WERI-Rb-1 (cell line): Measurements from ENCODE around the gene LENG1.

Source experiments
- DNase-seq: peaks from one replicate; pipeline ENCODE4 v3.0.0-alpha.2; 2020
- H3K27ac ChIP-seq: fragments of 250-450 bp; sonication (Bioruptor Pico); 2 replicates; pipeline ENCODE4 v1.5.1; 2020; ENCODE audit warnings: mild to moderate bottlenecking, moderate library complexity
- H3K27me3 ChIP-seq: fragments of 250-450 bp; sonication (Bioruptor Pico); 2 replicates; pipeline ENCODE4 v1.5.1; 2021; ENCODE audit warnings: mild to moderate bottlenecking, low read depth, moderate library complexity; ENCODE audit not compliant: insufficient read depth, severe bottlenecking
- H3K36me3 ChIP-seq: fragments of 250-450 bp; sonication (Bioruptor Pico); 2 replicates; pipeline ENCODE4 v1.5.1; 2020; ENCODE audit warnings: mild to moderate bottlenecking, moderate library complexity
- H3K4me3 ChIP-seq: 2 replicates; pipeline ENCODE4 v1.5.1; 2011; ENCODE audit warnings: low read depth, mild to moderate bottlenecking, control low read depth, low read length
- H3K9me3 ChIP-seq: fragments of 250-450 bp; sonication (Bioruptor Pico); 2 replicates; pipeline ENCODE4 v1.5.1; 2021; ENCODE audit warnings: mild to moderate bottlenecking, moderate library complexity; ENCODE audit not compliant: severe bottlenecking
- TF ChIP-seq, protein P1 (sequence below): IDR thresholded peaks from 2 replicates; pipeline ENCODE4 v1.5.1; 2011; ENCODE audit warnings: low read depth, mild to moderate bottlenecking, control low read depth, inconsistent platforms, low read length

The LENG1 gene

DNA sequence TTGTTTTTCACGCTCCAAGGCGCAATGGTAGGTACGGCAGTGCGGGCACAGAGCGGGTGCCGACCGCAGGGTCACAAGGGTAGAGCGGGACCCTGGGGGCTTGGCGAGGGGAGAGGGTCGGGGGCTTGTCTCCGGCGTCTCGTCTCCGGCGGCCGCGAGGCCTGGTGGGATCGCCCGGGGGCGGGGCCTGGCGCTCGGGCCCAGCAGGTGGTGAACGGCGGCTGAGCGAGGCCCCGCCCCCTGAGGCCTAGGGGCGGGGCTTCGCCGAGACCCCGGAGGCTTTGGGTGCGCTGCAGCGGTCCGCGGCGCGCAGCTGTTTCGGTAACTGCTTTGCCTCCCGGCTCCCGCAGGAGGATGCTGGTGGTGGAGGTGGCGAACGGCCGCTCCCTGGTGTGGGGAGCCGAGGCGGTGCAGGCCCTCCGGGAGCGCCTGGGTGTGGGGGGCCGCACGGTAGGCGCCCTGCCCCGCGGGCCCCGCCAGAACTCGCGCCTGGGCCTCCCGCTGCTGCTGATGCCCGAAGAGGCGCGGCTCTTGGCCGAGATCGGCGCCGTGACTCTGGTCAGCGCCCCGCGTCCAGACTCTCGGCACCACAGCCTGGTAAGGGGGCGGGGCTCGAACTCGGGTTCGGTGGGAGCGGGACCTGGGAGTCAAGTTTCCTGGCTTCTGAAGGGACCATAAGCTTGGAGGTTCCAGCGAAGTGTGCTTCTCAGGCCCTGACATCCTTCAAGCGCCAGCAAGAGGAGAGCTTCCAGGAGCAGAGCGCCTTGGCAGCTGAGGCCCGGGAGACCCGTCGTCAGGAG is 31.7 kb upstream of the LENG1 start, which contains the start of gene TSEN34:
Gene TSEN34 (plus strand): TSS at position 298 of the 800 bp plus-strand sequence. CDS start 57 bp downstream, at position 355.
- H3K27me3 ChIP-seq = no peaks in the 10 kb centered on the region
- H3K4me3 ChIP-seq = peak within 1 kb of the TSS; percentile 81
- TF ChIP-seq, protein P1, sequence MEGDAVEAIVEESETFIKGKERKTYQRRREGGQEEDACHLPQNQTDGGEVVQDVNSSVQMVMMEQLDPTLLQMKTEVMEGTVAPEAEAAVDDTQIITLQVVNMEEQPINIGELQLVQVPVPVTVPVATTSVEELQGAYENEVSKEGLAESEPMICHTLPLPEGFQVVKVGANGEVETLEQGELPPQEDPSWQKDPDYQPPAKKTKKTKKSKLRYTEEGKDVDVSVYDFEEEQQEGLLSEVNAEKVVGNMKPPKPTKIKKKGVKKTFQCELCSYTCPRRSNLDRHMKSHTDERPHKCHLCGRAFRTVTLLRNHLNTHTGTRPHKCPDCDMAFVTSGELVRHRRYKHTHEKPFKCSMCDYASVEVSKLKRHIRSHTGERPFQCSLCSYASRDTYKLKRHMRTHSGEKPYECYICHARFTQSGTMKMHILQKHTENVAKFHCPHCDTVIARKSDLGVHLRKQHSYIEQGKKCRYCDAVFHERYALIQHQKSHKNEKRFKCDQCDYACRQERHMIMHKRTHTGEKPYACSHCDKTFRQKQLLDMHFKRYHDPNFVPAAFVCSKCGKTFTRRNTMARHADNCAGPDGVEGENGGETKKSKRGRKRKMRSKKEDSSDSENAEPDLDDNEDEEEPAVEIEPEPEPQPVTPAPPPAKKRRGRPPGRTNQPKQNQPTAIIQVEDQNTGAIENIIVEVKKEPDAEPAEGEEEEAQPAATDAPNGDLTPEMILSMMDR = no peak
- DNase-seq = peak; percentile 78
- peak within 1 kb of the TSS; percentile 99 for H3K27ac ChIP-seq
- H3K9me3 ChIP-seq = no peaks in the 10 kb centered on the region
- H3K36me3 ChIP-seq = peaks cover 28% of the 10 kb centered on the region

DNA sequence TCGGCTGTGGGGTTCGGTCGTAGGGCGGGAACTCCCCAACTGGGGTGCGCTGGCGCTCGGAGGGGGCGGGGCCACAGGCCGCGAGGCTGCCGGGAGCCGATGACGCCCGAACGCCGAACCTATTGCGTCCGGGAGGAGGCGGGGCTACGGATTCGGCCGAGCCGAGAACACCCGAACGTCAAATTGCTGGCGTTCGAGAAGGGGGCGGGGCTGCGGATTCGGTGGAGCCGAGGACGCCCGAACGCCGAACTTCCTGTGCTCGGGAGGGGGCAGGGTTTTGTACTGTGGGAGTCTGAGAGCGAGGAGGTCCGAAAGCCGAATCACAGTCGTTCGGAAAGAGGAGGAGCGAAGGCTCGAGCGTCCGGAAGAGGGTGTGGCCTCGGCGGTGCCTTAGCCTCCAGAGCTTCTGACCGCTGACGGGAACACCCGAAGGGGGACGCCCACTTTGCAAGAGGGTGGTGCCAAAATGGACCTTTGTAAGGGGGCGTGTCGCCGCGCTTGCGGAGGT is 31.0 kb upstream of the LENG1 start:
- H3K27ac ChIP-seq = peak overlapping the region; percentile 99
- no peaks in the 10 kb centered on the region for H3K9me3 ChIP-seq
- peaks cover 28% of the 10 kb centered on the region for H3K36me3 ChIP-seq
- peak; percentile 98 for DNase-seq
- H3K4me3 ChIP-seq = peak overlapping the region; percentile 81
- TF ChIP-seq, protein P1 = no peak
- H3K27me3 ChIP-seq = no peaks in the 10 kb centered on the region

DNA sequence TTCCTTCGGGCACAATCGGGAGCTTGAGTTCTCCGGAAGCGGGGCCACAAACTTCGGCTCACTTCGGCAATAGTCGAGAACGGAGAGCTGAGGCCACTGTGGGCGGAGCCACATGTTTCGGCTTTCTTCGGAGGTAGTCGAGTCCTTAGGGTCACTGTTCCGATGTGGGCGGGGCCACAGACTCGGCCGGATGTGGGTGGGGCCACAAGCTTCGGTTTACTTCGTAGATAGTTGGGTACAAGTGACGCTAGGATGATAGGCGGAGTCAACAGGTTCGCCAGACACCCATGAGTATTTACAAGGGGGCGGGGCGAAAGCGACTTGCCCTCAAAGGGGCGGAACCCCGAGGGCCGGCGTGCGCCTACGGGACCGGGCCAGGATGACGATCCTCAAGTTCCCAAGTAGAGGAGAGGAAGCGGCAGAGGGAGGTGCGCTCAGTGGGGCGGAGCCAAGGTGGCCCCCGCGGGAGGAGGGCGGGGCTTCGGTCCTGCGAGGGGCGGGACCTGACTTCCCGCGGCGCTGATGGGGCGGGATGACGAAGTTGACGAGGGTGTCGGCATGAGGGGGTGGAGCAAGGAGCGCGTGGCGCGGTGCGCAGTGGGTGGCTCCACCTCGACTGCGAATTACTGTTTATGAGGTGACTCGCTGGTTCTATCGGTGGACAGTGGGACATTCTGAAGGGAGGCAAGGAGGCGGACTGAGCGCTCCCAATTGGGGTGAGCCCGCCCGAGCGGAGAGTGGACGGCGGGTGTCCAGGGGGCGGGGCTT is 30.4 kb upstream of the LENG1 start:
- no peaks in the 10 kb centered on the region for H3K9me3 ChIP-seq
- H3K4me3 ChIP-seq = peak overlapping the region; percentile 81
- H3K36me3 ChIP-seq = peaks cover 28% of the 10 kb centered on the region
- no peaks in the 10 kb centered on the region for H3K27me3 ChIP-seq
- TF ChIP-seq, protein P1 = no peak
- DNase-seq = peak; percentile 100
- peak overlapping the region; percentile 99 for H3K27ac ChIP-seq

DNA sequence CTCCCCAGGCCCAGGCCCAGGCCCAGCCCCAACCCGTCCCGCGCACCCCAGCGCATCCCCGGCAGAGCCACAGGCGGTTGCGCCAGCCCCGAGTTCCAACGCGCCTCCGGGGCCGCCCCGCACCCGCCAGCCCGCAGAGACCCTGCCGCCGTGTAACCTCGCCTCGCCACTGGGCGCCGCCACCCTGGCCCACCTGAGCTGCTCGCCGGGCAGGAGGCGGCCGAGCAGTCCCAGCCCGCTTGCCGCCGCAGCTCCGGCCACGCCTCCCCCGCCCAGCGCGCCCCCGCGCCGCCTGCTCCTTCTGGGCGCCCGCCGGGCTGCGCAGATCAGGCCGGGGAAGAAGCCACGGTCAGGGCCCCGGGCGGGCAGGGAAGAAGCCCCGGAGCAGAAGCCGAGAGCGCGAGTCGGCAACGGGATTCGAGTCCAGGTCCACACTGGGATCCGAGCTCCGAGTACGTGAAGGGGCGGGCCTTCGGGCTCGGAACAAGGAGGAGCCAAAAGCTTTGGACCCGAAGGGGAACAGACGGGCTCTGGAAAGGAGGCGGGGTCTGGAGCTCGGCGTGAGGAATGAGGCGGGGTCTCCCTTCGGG is 29.7 kb upstream of the LENG1 start, which contains the start of gene MBOAT7:
Gene MBOAT7 (minus strand): TSS at position 436 of the 590 bp plus-strand sequence. CDS start 1,072 bp downstream, outside the sequence.
- H3K36me3 ChIP-seq = peaks cover 25% of the 10 kb centered on the region
- no peak for DNase-seq
- no peaks in the 10 kb centered on the region for H3K27me3 ChIP-seq
- TF ChIP-seq, protein P1 = 0 out of 2 replicates have a peak, but pooled peaks have one; percentile 45
- no peaks in the 10 kb centered on the region for H3K9me3 ChIP-seq
- peak within 1 kb of the TSS; percentile 81 for H3K4me3 ChIP-seq
- peak within 1 kb of the TSS; percentile 99 for H3K27ac ChIP-seq

DNA sequence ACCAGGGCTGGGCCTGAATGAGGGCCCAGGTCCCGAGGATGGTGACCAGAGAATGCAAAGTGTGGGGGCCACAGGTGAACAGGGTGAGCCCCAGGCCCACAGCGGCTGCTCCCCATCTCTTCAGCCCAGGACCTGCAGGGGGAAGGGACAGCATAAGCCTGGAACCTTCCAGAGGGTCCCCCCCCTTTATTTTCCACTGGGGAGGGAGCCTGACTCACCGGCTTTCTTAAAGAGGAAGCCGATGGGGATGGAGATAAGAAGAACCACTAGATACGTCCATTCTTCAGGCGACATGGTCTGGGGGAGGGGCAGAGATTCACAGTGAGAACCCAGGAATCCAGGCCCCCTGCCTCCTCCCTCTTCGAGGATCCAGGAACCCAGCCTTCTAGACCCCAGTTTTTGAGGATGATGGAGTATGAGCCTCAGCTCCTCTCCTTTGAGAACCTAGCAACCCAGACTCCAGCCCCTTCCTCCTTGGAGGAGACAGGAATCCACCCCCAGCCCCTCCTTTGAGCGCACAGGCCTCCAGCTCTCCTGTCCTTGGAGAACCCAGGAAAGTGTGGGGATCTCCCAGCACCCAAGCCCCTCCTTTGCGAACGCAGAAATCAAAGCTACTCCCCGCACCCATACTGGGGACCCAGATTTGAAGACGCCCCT is 28.8 kb upstream of the LENG1 start:
- Histone ChIP-seq H3K27ac (peak overlapping the region; percentile 91), H3K36me3 (peaks cover 16% of the 10 kb centered on the region), H3K9me3 (no peaks in the 10 kb centered on the region), H3K27me3 (no peaks in the 10 kb centered on the region), H3K4me3 (peak overlapping the region; percentile 49)
- no peak for DNase-seq
- TF ChIP-seq, protein P1 = no peak
